Activated CD4-positive, alpha-beta memory T cell treated with anti-CD3 and anti-CD28 coated beads, Interleukin-2, amount 10 ng/mL, durations not matched to agents 7 days and 5 days (primary cell): ENCODE results near the gene ASB13. TPM values are rescaled to one million over a fixed set of nuclear protein-coding genes. Genes with fewer than 3 reads are reported as not detected.

Experiments
- CTCF ChIA-PET: fragments of 350-600 bp; sonication (Branson Sonifier 250); formaldehyde crosslinking; loops from one replicate; lab custom pipeline; 2021; ENCODE audit warnings: antibody characterized with exemption, inconsistent platforms; lab: Charles Lee
- POLR2A ChIA-PET: fragments of 350-600 bp; sonication (Branson Sonifier 250); formaldehyde crosslinking; loops from one replicate; lab custom pipeline; 2021; ENCODE audit warnings: antibody characterized with exemption; lab: Charles Lee
- DNase-seq: peaks from one replicate; pipeline ENCODE4 v3.0.0-alpha.2; 2020
- H3K27ac Mint-ChIP-seq: one replicate; pipeline ENCODE4 v1.8.0; 2021; ENCODE audit warnings: mild to moderate bottlenecking, mixed read lengths
- H3K27me3 Mint-ChIP-seq: one replicate; pipeline ENCODE4 v1.8.0; 2021; ENCODE audit warnings: mixed read lengths
- H3K36me3 Mint-ChIP-seq: one replicate; pipeline ENCODE4 v1.8.0; 2021; ENCODE audit warnings: low read depth, mixed read lengths
- H3K4me1 Mint-ChIP-seq: one replicate; pipeline ENCODE4 v1.8.0; 2021; ENCODE audit warnings: mixed read lengths
- H3K4me3 Mint-ChIP-seq: one replicate; pipeline ENCODE4 v1.8.0; 2021; ENCODE audit warnings: mild to moderate bottlenecking, mixed read lengths
- H3K9me3 Mint-ChIP-seq: one replicate; pipeline ENCODE4 v1.8.0; 2021; ENCODE audit warnings: mixed read lengths
- total RNA-seq, 2 experiments: library from RNA; stranded (reverse); gene quantifications; one replicate each; pipeline ENCODE4 v1.2.3, GENCODE V29; 2021

Gene ASB13
- total RNA-seq, 2 experiments from 2014 or later, result 4.8 to 5.4 TPM

GRCh38 chr10:5652746-5653145, 13.6 kb downstream of the ASB13 start:
- peaks cover 28% of the 10 kb centered on the region for H3K4me1 Mint-ChIP-seq
- CTCF ChIA-PET, result no interaction called here
- no peak for DNase-seq
- H3K36me3 Mint-ChIP-seq, result no peaks in the 10 kb centered on the region
- H3K27ac Mint-ChIP-seq, result no peak overlapping the region
- no peak overlapping the region for H3K4me3 Mint-ChIP-seq
- no peaks in the 10 kb centered on the region for H3K9me3 Mint-ChIP-seq
- H3K27me3 Mint-ChIP-seq, result no peaks in the 10 kb centered on the region
- POLR2A ChIA-PET, result no interaction called here

GRCh38 chr10:5651388-5651764, 15.0 kb downstream of the ASB13 start:
- no peaks in the 10 kb centered on the region for H3K36me3 Mint-ChIP-seq
- no peak overlapping the region for H3K27ac Mint-ChIP-seq
- H3K4me1 Mint-ChIP-seq, result peaks cover 17% of the 10 kb centered on the region
- H3K4me3 Mint-ChIP-seq, result no peak overlapping the region
- ChIA-PET POLR2A (no interaction called here), CTCF (no interaction called here)
- no peaks in the 10 kb centered on the region for H3K9me3 Mint-ChIP-seq
- DNase-seq, result no peak
- no peaks in the 10 kb centered on the region for H3K27me3 Mint-ChIP-seq

GRCh38 chr10:5650664-5651387, 15.6 kb downstream of the ASB13 start:
- POLR2A ChIA-PET, result no interaction called here
- H3K27me3 Mint-ChIP-seq, result no peaks in the 10 kb centered on the region
- H3K4me3 Mint-ChIP-seq, result no peak overlapping the region
- peaks cover 16% of the 10 kb centered on the region for H3K4me1 Mint-ChIP-seq
- CTCF ChIA-PET, result interaction anchor here (1.2 kb wide), 1 partner anchor 21 kb away, joined by 3 read pairs; no protein-coding TSS in a partner anchor
- H3K36me3 Mint-ChIP-seq, result no peaks in the 10 kb centered on the region
- no peak for DNase-seq
- no peak overlapping the region for H3K27ac Mint-ChIP-seq
- no peaks in the 10 kb centered on the region for H3K9me3 Mint-ChIP-seq

DNA sequence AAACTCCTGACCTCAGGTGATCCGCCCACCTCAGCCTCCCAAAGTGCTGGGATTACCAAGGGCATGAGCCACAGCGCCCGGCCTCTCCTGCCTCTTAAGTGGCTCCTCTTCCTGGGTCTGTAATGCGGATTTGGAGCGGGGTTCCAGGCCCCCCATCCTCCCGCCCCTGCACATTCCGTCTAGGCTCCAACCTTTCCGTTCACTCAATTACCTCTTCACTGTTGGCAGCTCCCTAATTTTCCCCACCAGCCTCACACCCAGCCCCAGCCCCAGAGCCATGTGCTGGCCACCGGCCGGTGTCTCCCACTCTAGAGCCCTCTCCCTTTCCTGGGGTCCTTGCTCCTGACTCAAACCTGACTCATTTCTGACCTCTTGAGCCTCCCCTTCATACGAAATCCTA, 16.6 kb downstream of the ASB13 start:
- Mint-ChIP-seq H3K9me3 (no peaks in the 10 kb centered on the region), H3K27ac (no peak overlapping the region), H3K4me1 (peaks cover 7% of the 10 kb centered on the region), H3K36me3 (no peaks in the 10 kb centered on the region), H3K4me3 (no peak overlapping the region), H3K27me3 (no peaks in the 10 kb centered on the region)
- DNase-seq, result no peak
- ChIA-PET CTCF (interaction anchor here (1.2 kb wide), 1 partner anchor 20 kb away, joined by 3 read pairs; no protein-coding TSS in a partner anchor), POLR2A (no interaction called here)

- DNase-seq, result no peak
- Mint-ChIP-seq H3K36me3 (no peaks in the 10 kb centered on the region), H3K27me3 (no peaks in the 10 kb centered on the region), H3K9me3 (no peaks in the 10 kb centered on the region), H3K4me3 (no peak overlapping the region), H3K4me1 (peaks cover 2% of the 10 kb centered on the region), H3K27ac (no peak overlapping the region)
- CTCF ChIA-PET, result no interaction called here
- POLR2A ChIA-PET, result no interaction called here
Observed at GRCh38 chr10:5648494-5649457, 17.6 kb downstream of the ASB13 start.

DNA sequence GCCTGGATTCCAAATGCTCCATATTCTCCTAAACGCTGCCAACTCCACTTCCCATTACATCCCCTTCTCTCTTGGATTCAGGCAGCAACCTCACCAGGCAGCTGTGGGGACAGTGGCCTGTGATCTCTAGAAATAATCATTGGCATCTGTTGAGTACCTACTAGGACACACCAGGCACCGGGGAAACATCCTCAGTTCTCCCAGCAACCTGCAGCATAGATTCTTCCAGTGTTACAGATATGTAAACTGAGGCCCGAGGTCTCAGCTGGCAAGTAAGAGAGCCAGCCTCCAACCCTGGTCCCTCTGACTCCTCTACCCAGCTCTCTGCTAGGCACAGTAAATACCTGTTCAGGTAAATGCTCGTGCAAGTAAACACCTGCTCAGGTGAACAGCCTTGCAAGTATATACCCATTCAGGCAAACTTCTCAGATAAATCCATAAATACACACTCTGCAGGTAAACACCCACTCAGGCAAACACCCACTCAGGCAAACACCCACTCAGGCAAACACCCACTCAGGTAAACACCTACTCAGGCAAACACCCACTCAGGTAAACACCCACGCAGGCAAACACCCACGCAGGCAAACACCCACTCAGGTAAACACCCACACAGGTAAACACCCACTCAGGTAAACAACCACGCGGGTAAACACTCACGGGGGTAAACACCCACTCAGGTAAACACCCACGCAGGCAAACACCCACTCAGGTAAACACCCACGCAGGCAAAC, 18.7 kb downstream of the ASB13 start:
- Mint-ChIP-seq H3K4me1 (peaks cover 2% of the 10 kb centered on the region), H3K27ac (no peak overlapping the region), H3K27me3 (no peaks in the 10 kb centered on the region), H3K36me3 (no peaks in the 10 kb centered on the region), H3K4me3 (no peak overlapping the region), H3K9me3 (no peaks in the 10 kb centered on the region)
- CTCF ChIA-PET, result no interaction called here
- POLR2A ChIA-PET, result no interaction called here
- DNase-seq, result no peak

DNA sequence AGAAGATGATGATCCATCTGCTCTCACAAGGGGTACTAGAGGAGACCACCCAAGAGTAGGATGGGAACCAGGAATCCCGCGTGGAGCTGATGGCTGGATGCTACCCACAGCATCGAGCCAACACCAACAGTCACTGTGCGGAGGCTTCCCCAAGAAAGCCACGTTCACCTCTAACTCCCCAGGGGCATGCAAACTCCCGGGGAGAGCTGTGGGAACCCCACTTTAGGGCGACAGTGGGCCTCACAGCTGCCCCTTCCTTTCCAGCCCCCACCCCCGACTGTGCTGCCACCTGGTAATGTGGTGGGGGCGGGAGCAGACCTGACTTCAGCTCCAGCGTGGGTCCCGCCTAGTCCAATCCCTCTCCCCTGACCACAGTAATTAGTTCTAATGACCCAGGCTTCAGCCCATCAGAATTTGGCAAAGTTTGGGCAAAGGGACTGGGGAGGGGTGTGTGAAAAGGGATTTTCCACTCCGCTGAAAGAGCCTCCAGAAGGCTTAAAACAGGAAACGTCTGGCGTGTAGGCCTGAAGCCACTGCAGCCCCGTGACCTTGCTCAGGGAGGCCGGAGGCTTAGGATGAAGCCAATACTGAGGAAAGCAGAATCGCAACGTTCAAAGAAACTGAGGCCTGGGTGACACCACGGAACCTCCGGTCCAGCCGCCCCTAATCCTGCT, 20.3 kb downstream of the ASB13 start:
- POLR2A ChIA-PET, result no interaction called here
- CTCF ChIA-PET, result no interaction called here
- no peak overlapping the region for H3K27ac Mint-ChIP-seq
- H3K36me3 Mint-ChIP-seq, result no peaks in the 10 kb centered on the region
- H3K4me3 Mint-ChIP-seq, result no peak overlapping the region
- DNase-seq, result no peak
- no peaks in the 10 kb centered on the region for H3K9me3 Mint-ChIP-seq
- no peaks in the 10 kb centered on the region for H3K4me1 Mint-ChIP-seq
- H3K27me3 Mint-ChIP-seq, result no peaks in the 10 kb centered on the region

DNA sequence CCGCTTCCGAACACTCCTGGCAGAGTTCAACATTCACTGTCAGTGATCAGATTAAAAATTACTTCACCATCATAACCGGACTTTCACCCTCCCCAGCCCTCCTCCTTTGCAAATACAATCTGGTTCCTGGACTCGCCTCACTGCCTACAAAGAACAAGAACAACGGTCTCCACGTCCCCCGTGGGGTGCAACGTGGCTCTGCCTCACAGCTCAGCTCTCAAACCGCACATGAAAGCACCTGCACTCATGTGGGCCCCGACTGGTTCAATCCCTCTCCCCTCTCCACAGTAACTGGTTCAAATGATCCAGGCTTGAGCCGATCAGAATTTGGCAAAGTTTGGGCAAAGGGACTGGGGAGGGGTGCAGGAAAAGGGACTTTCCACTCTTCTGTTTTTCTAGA, 21.0 kb downstream of the ASB13 start:
- POLR2A ChIA-PET, result no interaction called here

DNA sequence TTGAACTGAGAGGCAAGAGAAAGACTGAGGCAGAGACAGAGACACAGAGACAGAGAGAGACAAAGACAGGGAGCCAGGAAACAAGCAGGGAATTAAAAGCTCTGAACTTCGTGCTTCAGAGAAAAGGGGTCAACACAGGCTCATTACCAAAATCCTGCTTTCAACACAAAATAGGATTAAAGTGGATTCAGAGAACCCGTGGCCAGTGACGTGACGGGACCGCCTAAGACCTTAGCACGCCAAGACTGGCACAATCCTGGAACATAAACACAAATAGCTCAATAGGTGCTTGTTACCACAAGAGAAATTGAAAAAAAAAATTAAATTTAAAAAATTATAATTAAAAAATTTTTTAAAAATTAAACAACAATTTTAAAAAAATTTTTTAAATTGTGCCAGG, 21.5 kb downstream of the ASB13 start:
- Mint-ChIP-seq H3K4me1 (no peaks in the 10 kb centered on the region), H3K27me3 (no peaks in the 10 kb centered on the region), H3K9me3 (no peaks in the 10 kb centered on the region), H3K27ac (no peak overlapping the region), H3K4me3 (no peak overlapping the region), H3K36me3 (no peaks in the 10 kb centered on the region)
- CTCF ChIA-PET, result interaction anchor here (0.6 kb wide), 1 partner anchor 16 kb away, joined by 3 read pairs; no protein-coding TSS in a partner anchor
- POLR2A ChIA-PET, result no interaction called here
- no peak for DNase-seq

More for the DNA sequence above, 21.0 kb downstream of the ASB13 start:
- H3K9me3 Mint-ChIP-seq, result no peaks in the 10 kb centered on the region
- CTCF ChIA-PET, result interaction anchor here (0.6 kb wide), 1 partner anchor 16 kb away, joined by 3 read pairs; no protein-coding TSS in a partner anchor
- H3K36me3 Mint-ChIP-seq, result no peaks in the 10 kb centered on the region
- no peak overlapping the region for H3K27ac Mint-ChIP-seq
- no peaks in the 10 kb centered on the region for H3K4me1 Mint-ChIP-seq
- no peak for DNase-seq
- H3K27me3 Mint-ChIP-seq, result no peaks in the 10 kb centered on the region
- H3K4me3 Mint-ChIP-seq, result no peak overlapping the region

DNA sequence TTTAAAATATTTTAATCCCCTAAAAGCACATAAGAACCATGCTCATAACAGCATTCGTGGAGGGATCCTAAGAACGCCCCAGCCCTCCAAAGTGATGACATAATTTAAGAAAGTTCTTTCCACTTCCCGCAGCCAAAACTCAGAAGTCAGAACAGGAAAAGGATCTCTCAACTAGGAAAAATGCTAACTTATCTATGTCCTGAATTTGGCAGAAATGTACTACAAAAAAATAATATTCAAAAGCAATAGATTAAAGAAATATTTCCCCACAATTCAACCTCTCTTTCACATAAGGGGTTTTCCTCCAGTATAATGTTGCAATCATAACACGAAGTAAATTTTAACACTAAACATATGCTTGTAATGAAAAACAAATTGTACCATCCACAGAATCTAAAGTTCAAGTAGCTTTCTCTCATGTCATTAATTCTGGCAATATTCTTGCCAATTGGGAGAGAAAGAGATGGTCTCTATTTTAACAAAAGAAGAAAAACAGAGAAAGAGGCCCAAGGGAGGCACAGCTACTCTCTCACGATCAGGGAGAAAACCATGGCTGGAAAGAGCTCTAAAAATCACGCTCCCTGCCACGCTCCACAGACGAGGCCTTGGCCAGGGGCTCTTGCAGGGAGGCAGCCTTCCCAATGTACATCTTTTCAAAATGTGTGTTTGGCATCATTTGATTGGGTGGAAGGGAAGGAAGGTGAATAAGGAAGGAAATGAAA, 22.9 kb downstream of the ASB13 start:
- H3K27ac Mint-ChIP-seq, result no peak overlapping the region
- H3K27me3 Mint-ChIP-seq, result no peaks in the 10 kb centered on the region
- POLR2A ChIA-PET, result no interaction called here
- no peak for DNase-seq
- CTCF ChIA-PET, result interaction anchor here (0.9 kb wide), 1 partner anchor 14 kb away, joined by 3 read pairs; no protein-coding TSS in a partner anchor
- H3K36me3 Mint-ChIP-seq, result no peaks in the 10 kb centered on the region
- no peaks in the 10 kb centered on the region for H3K9me3 Mint-ChIP-seq
- H3K4me3 Mint-ChIP-seq, result no peak overlapping the region
- H3K4me1 Mint-ChIP-seq, result no peaks in the 10 kb centered on the region

DNA sequence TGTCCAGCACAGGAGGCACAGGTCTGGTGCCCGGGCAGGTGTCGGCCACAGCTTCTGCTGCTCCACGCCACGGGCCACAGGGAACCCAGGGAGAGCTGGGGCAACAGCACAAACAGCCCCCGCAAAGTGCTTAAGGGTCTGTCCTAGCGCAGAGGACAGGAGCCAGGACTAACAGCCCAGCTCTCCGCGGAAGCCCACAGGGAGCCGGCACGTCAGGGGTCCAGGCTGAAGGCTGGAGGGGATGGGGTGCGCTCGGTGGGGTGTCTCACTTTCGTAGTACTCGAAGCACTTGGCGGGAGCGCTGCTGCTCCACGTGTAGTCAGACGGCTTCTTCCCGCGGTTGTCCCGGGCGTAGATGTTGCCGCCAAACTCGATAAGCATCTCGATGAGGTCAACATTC, 24.9 kb downstream of the ASB13 start:
- ChIA-PET POLR2A (no interaction called here), CTCF (interaction anchor here (1.4 to 1.5 kb wide), 2 partner anchors 11 to 12 kb away, joined by 4 read pairs; no protein-coding TSS in a partner anchor)
- Mint-ChIP-seq H3K4me3 (no peak overlapping the region), H3K9me3 (no peaks in the 10 kb centered on the region), H3K36me3 (no peaks in the 10 kb centered on the region), H3K27ac (no peak overlapping the region), H3K4me1 (no peaks in the 10 kb centered on the region), H3K27me3 (no peaks in the 10 kb centered on the region)
- no peak for DNase-seq

DNA sequence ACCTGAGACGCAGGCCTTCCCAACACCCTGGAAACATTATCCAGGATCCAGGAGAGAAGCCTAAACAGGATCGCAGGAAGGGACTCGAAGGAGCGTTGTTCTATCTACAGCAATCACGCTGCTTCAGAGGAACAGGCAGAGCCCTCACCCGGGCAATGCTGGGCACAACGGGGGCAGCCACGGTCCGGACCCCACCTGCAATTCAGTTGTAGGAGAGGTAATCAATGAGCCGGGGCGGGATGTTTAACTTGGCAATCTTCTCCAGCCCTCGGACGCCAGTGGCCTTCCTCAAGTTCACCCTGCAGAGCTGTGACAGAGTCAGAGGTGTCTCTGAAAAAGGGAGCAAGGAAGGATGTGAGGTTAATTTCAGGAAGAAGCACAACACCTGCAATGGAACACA, 25.9 kb downstream of the ASB13 start:
- Mint-ChIP-seq H3K27ac (no peak overlapping the region), H3K4me1 (no peaks in the 10 kb centered on the region), H3K4me3 (no peak overlapping the region), H3K36me3 (no peaks in the 10 kb centered on the region), H3K9me3 (no peaks in the 10 kb centered on the region), H3K27me3 (no peaks in the 10 kb centered on the region)
- ChIA-PET POLR2A (no interaction called here), CTCF (interaction anchor here (1.4 kb wide), 1 partner anchor 11 kb away, joined by 4 read pairs; no protein-coding TSS in a partner anchor)
- no peak for DNase-seq
